Panc1 (cell line): ENCODE results near the gene CEBPA. TPM values are rescaled to one million over a fixed set of nuclear protein-coding genes. Genes with fewer than 3 reads are reported as not detected.

Source experiments
- ATAC-seq: fragments of 200-7000 bp; cut with Tn5 transposase; 2 replicates; pipeline ENCODE4 v1.9.1; 2020; ENCODE audit warnings: mild to moderate bottlenecking, moderate library complexity
- BruUV-seq: library from RNA; stranded (reverse); fragments of 400-500 nt; replicated peaks from 2 replicates; lab custom pipeline; 2021; lab: Mats Ljungman, UMichigan
- CTCF ChIA-PET: fragments of 300-600 bp; sonication (Branson Sonifier 250); formaldehyde crosslinking; loops from one replicate; lab custom pipeline; 2022; ENCODE audit warnings: antibody characterized with exemption; lab: Charles Lee
- POLR2A ChIA-PET: fragments of 300-600 bp; sonication (Branson Sonifier 250); formaldehyde crosslinking; loops from one replicate; lab custom pipeline; 2022; ENCODE audit warnings: antibody characterized with exemption; lab: Charles Lee
- DNase-seq: peaks from one replicate; pipeline ENCODE4 v3.0.0-alpha.2; 2010; ENCODE audit warnings: low read depth, low spot score
- H3K27ac ChIP-seq: 2 replicates; pipeline ENCODE4 v1.5.1; 2011; ENCODE audit warnings: mild to moderate bottlenecking, low read length, inconsistent platforms
- H3K27me3 ChIP-seq: fragments of 200-500 bp; sonication (Bioruptor generic); 2 replicates; pipeline ENCODE4 v1.6.0; 2014; ENCODE audit warnings: low read length, inconsistent platforms; ENCODE audit not compliant: control insufficient read depth, insufficient read depth
- H3K36me3 ChIP-seq: fragments of 200-500 bp; sonication (Bioruptor generic); 2 replicates; pipeline ENCODE4 v1.5.1; 2014; ENCODE audit warnings: inconsistent platforms, mild to moderate bottlenecking, low read length, moderate library complexity; ENCODE audit not compliant: control insufficient read depth, insufficient read depth
- H3K4me1 ChIP-seq: 2 replicates; pipeline ENCODE4 v1.5.1; 2011; ENCODE audit warnings: inconsistent platforms, mild to moderate bottlenecking, low read length, moderate library complexity; ENCODE audit not compliant: control insufficient read depth, insufficient read depth
- H3K4me3 ChIP-seq, 2 experiments: 2 replicates each; pipeline ENCODE4 v1.5.1; 2011 to 2012; ENCODE audit warnings: low read depth in 2 of 2, low read length in 2 of 2, mild to moderate bottlenecking in 2 of 2, inconsistent platforms in 1 of 2, moderate library complexity in 1 of 2
- H3K9me3 ChIP-seq: fragments of 200-500 bp; sonication (Bioruptor generic); 2 replicates; pipeline ENCODE4 v1.5.1; 2014; ENCODE audit warnings: low read depth, mild to moderate bottlenecking, inconsistent platforms, low read length, moderate library complexity; ENCODE audit not compliant: control insufficient read depth, insufficient read depth
- POLR2AphosphoS5 ChIP-seq: IDR thresholded peaks from 2 replicates; pipeline ENCODE4 v1.6.1; 2012; ENCODE audit warnings: mild to moderate bottlenecking, low read depth, low read length, moderate library complexity
- SIN3A ChIP-seq: IDR thresholded peaks from 2 replicates; pipeline ENCODE4 v1.6.1; 2012; ENCODE audit warnings: low read depth, mild to moderate bottlenecking, low read length, moderate library complexity, borderline replicate concordance; ENCODE audit not compliant: insufficient read depth
- TCF7L2 ChIP-seq: IDR thresholded peaks from 2 replicates; pipeline ENCODE4 v1.6.1; 2011; ENCODE audit warnings: mild to moderate bottlenecking, low read depth, low read length, inconsistent platforms
- in situ Hi-C: cut with HindIII; loops from 2 replicates; pipeline ENCODE4 v1.10.0; 2016; ENCODE audit warnings: low sequenced_read_pairs, low pct_unique_long_range_greater_than_20kb
- intact Hi-C: fragments of 100-400 bp; cut with micrococcal nuclease; formaldehyde crosslinking; loops from one replicate; pipeline ENCODE4 v1.10.0; 2022; ENCODE audit not compliant: unreplicated experiment
- total RNA-seq: library from RNA; stranded (reverse); gene quantifications from one replicate; pipeline ENCODE4 v1.2.1, GENCODE V29; 2021; ENCODE audit not compliant: unreplicated experiment
- TF ChIP-seq, protein P1 (sequence below), 2 experiments: IDR thresholded peaks; 2 replicates each; pipeline ENCODE4 v1.6.1; 2011 to 2012; ENCODE audit warnings: low read depth in 2 of 2, control low read depth in 1 of 2, low read length in 1 of 2, mild to moderate bottlenecking in 1 of 2, moderate library complexity in 1 of 2; ENCODE audit not compliant: insufficient read depth in 1 of 2
- TF ChIP-seq, protein P2 (sequence below): fragments of 450-650 bp; IDR thresholded peaks from 2 replicates; pipeline ENCODE4 v1.5.1; 2017; ENCODE audit warnings: mild to moderate bottlenecking

The CEBPA gene
- total RNA-seq, 1 experiment from 2014 or later = 1.6 TPM

DNA sequence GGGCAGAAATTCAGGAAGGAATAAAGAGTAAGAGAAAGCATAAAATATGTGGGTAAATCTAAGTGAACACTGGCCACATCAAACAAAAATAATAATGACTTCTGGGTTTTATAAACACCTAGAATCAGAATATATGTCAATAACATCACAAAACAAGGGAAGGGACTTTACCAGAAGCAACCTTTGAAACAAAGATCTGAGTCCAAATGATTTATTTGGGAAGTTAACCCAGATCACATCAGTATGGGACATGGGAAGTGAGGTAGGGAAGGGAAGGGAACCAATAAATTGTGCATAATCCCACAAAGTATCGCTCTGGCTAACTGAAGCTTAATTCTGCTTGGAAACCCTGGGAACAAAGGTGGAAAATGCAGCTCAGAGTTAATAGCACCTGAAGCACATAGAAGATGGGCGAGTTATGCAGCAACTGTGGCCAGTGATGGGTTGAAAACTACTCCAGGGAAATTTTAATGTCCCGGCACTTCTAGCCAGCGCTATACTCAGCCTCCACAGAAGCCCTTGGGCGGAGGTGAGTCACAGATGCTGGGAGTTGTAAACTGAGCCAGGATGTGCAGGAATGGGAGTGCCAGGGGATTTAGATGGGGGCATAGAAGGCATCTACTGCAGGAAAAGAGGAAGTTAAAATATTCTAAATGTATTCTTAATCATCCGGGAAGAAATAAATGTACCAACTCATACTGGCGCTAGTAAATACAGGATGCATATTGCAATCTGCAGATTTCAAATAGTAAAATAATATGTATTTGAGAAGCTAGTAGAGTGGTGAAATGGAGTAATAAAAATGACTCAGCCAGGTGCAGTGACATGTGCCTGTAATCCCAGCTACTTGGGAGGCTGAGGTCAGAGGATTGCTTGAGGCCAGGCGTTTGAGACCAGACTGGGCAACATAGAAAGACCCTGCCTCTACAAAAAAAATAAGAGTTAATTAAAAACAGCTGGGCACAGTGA is 37.0 kb upstream of the CEBPA start:
- BruUV-seq = no TSS peak
- H3K4me1 ChIP-seq = no peaks in the 10 kb centered on the region; the same call in 1 of the 2 replicates
- H3K27me3 ChIP-seq = peaks cover 19% of the 10 kb centered on the region; the same call in 1 of the 2 replicates
- ChIA-PET POLR2A (no interaction called here), CTCF (interaction anchor here (0.6 kb wide), 1 partner anchor 200 kb away, joined by 3 read pairs; no protein-coding TSS in a partner anchor)
- no peak overlapping the region for H3K27ac ChIP-seq
- no peaks in the 10 kb centered on the region for H3K9me3 ChIP-seq
- DNase-seq (no peak), ATAC-seq (no peak; the same call in 1 of the 2 replicates)
- H3K4me3 ChIP-seq = no peak overlapping the region
- TF ChIP-seq, protein P1, sequence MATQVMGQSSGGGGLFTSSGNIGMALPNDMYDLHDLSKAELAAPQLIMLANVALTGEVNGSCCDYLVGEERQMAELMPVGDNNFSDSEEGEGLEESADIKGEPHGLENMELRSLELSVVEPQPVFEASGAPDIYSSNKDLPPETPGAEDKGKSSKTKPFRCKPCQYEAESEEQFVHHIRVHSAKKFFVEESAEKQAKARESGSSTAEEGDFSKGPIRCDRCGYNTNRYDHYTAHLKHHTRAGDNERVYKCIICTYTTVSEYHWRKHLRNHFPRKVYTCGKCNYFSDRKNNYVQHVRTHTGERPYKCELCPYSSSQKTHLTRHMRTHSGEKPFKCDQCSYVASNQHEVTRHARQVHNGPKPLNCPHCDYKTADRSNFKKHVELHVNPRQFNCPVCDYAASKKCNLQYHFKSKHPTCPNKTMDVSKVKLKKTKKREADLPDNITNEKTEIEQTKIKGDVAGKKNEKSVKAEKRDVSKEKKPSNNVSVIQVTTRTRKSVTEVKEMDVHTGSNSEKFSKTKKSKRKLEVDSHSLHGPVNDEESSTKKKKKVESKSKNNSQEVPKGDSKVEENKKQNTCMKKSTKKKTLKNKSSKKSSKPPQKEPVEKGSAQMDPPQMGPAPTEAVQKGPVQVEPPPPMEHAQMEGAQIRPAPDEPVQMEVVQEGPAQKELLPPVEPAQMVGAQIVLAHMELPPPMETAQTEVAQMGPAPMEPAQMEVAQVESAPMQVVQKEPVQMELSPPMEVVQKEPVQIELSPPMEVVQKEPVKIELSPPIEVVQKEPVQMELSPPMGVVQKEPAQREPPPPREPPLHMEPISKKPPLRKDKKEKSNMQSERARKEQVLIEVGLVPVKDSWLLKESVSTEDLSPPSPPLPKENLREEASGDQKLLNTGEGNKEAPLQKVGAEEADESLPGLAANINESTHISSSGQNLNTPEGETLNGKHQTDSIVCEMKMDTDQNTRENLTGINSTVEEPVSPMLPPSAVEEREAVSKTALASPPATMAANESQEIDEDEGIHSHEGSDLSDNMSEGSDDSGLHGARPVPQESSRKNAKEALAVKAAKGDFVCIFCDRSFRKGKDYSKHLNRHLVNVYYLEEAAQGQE (IDR thresholded peaks at IDR 0.05; ENCODE audit: insufficient read depth in 1 of 2, low read depth in 2 of 2, low read length in 1 of 2) = no peak
- TF ChIP-seq TCF7L2 = no peak
- in situ Hi-C loops = no loop called here
- no peaks in the 10 kb centered on the region for H3K36me3 ChIP-seq
- intact Hi-C loops = no loop called here

DNA sequence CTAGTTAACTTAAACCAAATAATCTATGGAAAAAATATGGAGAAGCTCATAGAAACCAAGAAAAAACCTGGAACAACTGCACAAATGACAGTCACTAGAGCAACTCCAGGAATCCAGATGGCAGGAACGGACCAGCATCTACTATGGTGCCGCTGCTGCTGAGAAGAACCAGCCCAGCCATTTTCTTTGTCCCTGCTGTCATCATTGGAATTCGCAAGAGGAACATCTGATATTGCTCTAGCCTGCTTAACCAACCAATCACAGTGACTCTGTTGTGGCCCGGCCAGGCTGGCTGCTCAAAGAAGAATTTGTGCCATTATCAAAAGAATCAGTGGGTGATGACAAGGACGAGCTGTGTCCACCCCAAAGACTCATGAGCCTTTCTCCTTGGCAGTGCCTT is 33.1 kb upstream of the CEBPA start:
- H3K27me3 ChIP-seq = peaks cover 3% of the 10 kb centered on the region; the same call in 1 of the 2 replicates
- DNase-seq (no peak), ATAC-seq (no peak)
- intact Hi-C loops (no loop called here), in situ Hi-C loops (no loop called here)
- no TSS peak for BruUV-seq
- H3K27ac ChIP-seq = no peak overlapping the region
- H3K36me3 ChIP-seq = no peaks in the 10 kb centered on the region
- H3K9me3 ChIP-seq = no peaks in the 10 kb centered on the region
- no peaks in the 10 kb centered on the region; the same call in 1 of the 2 replicates for H3K4me1 ChIP-seq
- ChIA-PET POLR2A (no interaction called here), CTCF (no interaction called here)
- no peak for TF ChIP-seq TCF7L2
- TF ChIP-seq SIN3A = no peak
- TF ChIP-seq, protein P2, sequence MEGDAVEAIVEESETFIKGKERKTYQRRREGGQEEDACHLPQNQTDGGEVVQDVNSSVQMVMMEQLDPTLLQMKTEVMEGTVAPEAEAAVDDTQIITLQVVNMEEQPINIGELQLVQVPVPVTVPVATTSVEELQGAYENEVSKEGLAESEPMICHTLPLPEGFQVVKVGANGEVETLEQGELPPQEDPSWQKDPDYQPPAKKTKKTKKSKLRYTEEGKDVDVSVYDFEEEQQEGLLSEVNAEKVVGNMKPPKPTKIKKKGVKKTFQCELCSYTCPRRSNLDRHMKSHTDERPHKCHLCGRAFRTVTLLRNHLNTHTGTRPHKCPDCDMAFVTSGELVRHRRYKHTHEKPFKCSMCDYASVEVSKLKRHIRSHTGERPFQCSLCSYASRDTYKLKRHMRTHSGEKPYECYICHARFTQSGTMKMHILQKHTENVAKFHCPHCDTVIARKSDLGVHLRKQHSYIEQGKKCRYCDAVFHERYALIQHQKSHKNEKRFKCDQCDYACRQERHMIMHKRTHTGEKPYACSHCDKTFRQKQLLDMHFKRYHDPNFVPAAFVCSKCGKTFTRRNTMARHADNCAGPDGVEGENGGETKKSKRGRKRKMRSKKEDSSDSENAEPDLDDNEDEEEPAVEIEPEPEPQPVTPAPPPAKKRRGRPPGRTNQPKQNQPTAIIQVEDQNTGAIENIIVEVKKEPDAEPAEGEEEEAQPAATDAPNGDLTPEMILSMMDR = no peak
- no peak for TF ChIP-seq POLR2AphosphoS5
- TF ChIP-seq, protein P1 (IDR thresholded peaks at IDR 0.05; ENCODE audit: insufficient read depth in 1 of 2, low read depth in 2 of 2, low read length in 1 of 2) = no peak
- H3K4me3 ChIP-seq = no peak overlapping the region
